ENCODE results near the gene STEAP1.

STEAP1 gene

GRCh38 chr7:90210475-90210874, 56.2 kb downstream of the STEAP1 start:
- in situ Hi-C loops (cut with MboI; ENCODE audit: low sequenced_read_pairs), result no loop called here

- in situ Hi-C loops (cut with MboI; ENCODE audit: low sequenced_read_pairs), result no loop called here
Measured at GRCh38 chr7:90210981-90211380, 56.7 kb downstream of the STEAP1 start.

- in situ Hi-C loops (cut with MboI; ENCODE audit: low sequenced_read_pairs), result no loop called here
Measured at GRCh38 chr7:90211391-90212148, 57.3 kb downstream of the STEAP1 start, which contains the start of gene STEAP2. STEAP2 (plus strand) TSS chr7:90211740; CDS start chr7:90225083, 13,343 bp downstream.

GRCh38 chr7:90212149-90212495, 57.9 kb downstream of the STEAP1 start:
- in situ Hi-C loops (cut with MboI; ENCODE audit: low sequenced_read_pairs), result no loop called here

GRCh38 chr7:90213521-90213920, 59.3 kb downstream of the STEAP1 start:
- in situ Hi-C loops (cut with MboI; ENCODE audit: low sequenced_read_pairs), result no loop called here

Measured in HL-60/S4 (cell line).